ENCODE data around the gene HTR3C. TPM values are rescaled to one million over a fixed set of nuclear protein-coding genes. Genes with fewer than 3 reads are reported as not detected.
"Not testable (repeated sequence)": the region's sequence is repeated elsewhere in the genome, so short reads cannot be mapped to it uniquely, and the experiment has no call there.

The HTR3C gene
- total RNA-seq, 1 donor from 2014 or later = not detected

GRCh38 chr3:184040010-184040409 is 12.8 kb upstream of the HTR3C start:
- intact Hi-C loops (cut with micrococcal nuclease) = no loop called here
- DNase-seq (ENCODE audit: low spot score) = no peak
- no peak overlapping the region for H3K4me3 Mint-ChIP-seq
- no peaks in the 10 kb centered on the region for H3K4me1 Mint-ChIP-seq (ENCODE audit: low read depth)
- no peaks in the 10 kb centered on the region for H3K36me3 Mint-ChIP-seq (ENCODE audit: low read depth)
- H3K27ac Mint-ChIP-seq = no peak overlapping the region
- H3K9me3 Mint-ChIP-seq = no peaks in the 10 kb centered on the region
- H3K27me3 Mint-ChIP-seq (ENCODE audit: insufficient read depth) = peaks cover 4% of the 10 kb centered on the region

GRCh38 chr3:184042617-184043016 is 10.2 kb upstream of the HTR3C start:
- DNase-seq (ENCODE audit: low spot score) = no peak
- intact Hi-C loops (cut with micrococcal nuclease) = no loop called here
- Mint-ChIP-seq H3K27ac (no peak overlapping the region), H3K9me3 (no peaks in the 10 kb centered on the region), H3K36me3 (ENCODE audit: low read depth) (no peaks in the 10 kb centered on the region), H3K4me3 (no peak overlapping the region), H3K27me3 (ENCODE audit: insufficient read depth) (peaks cover 4% of the 10 kb centered on the region), H3K4me1 (ENCODE audit: low read depth) (no peaks in the 10 kb centered on the region)

GRCh38 chr3:184045995-184046394 is 6.9 kb upstream of the HTR3C start:
- intact Hi-C loops (cut with micrococcal nuclease) = no loop called here
- peaks cover 4% of the 10 kb centered on the region for H3K27me3 Mint-ChIP-seq (ENCODE audit: insufficient read depth)
- no peak overlapping the region for H3K4me3 Mint-ChIP-seq
- H3K27ac Mint-ChIP-seq = no peak overlapping the region
- no peaks in the 10 kb centered on the region for H3K9me3 Mint-ChIP-seq
- no peak for DNase-seq (ENCODE audit: low spot score)
- no peaks in the 10 kb centered on the region for H3K4me1 Mint-ChIP-seq (ENCODE audit: low read depth)
- H3K36me3 Mint-ChIP-seq (ENCODE audit: low read depth) = no peaks in the 10 kb centered on the region

GRCh38 chr3:184050217-184050847 is 2.5 kb upstream of the HTR3C start:
- Mint-ChIP-seq H3K27ac (no peak overlapping the region), H3K4me3 (no peak overlapping the region), H3K36me3 (ENCODE audit: low read depth) (no peaks in the 10 kb centered on the region), H3K4me1 (ENCODE audit: low read depth) (no peaks in the 10 kb centered on the region), H3K9me3 (no peaks in the 10 kb centered on the region), H3K27me3 (ENCODE audit: insufficient read depth) (peaks cover 6% of the 10 kb centered on the region)
- intact Hi-C loops (cut with micrococcal nuclease) = no loop called here
- no peak for DNase-seq (ENCODE audit: low spot score)

- Mint-ChIP-seq H3K4me1 (ENCODE audit: low read depth) (no peaks in the 10 kb centered on the region), H3K9me3 (no peaks in the 10 kb centered on the region), H3K36me3 (ENCODE audit: low read depth) (no peaks in the 10 kb centered on the region), H3K27me3 (ENCODE audit: insufficient read depth) (peaks cover 2% of the 10 kb centered on the region), H3K4me3 (no peak overlapping the region), H3K27ac (no peak overlapping the region)
- no peak for DNase-seq (ENCODE audit: low spot score)
- intact Hi-C loops (cut with micrococcal nuclease) = no loop called here
These were observed 5.2 kb downstream of the HTR3C start for GRCh38 chr3:184058029-184058428.

- Mint-ChIP-seq H3K27ac (no peak overlapping the region), H3K4me1 (ENCODE audit: low read depth) (no peaks in the 10 kb centered on the region), H3K9me3 (no peaks in the 10 kb centered on the region), H3K4me3 (no peak overlapping the region), H3K36me3 (ENCODE audit: low read depth) (no peaks in the 10 kb centered on the region), H3K27me3 (ENCODE audit: insufficient read depth) (peaks cover 5% of the 10 kb centered on the region)
- intact Hi-C loops (cut with micrococcal nuclease) = no loop called here
- no peak for DNase-seq (ENCODE audit: low spot score)
These were observed 6.6 kb downstream of the HTR3C start for GRCh38 chr3:184059424-184059823.

GRCh38 chr3:184062637-184063036 is 9.8 kb downstream of the HTR3C start:
- Mint-ChIP-seq H3K4me1 (ENCODE audit: low read depth) (no peaks in the 10 kb centered on the region), H3K4me3 (no peak overlapping the region), H3K27me3 (ENCODE audit: insufficient read depth) (peaks cover 5% of the 10 kb centered on the region), H3K27ac (no peak overlapping the region), H3K36me3 (ENCODE audit: low read depth) (no peaks in the 10 kb centered on the region), H3K9me3 (no peaks in the 10 kb centered on the region)
- intact Hi-C loops (cut with micrococcal nuclease) = no loop called here
- no peak for DNase-seq (ENCODE audit: low spot score)

GRCh38 chr3:184066211-184066610 is 13.4 kb downstream of the HTR3C start:
- peaks cover 6% of the 10 kb centered on the region for H3K27me3 Mint-ChIP-seq (ENCODE audit: insufficient read depth)
- H3K36me3 Mint-ChIP-seq (ENCODE audit: low read depth) = no peaks in the 10 kb centered on the region
- DNase-seq (ENCODE audit: low spot score) = no peak
- intact Hi-C loops (cut with micrococcal nuclease) = no loop called here
- peaks cover 6% of the 10 kb centered on the region for H3K9me3 Mint-ChIP-seq
- H3K4me3 Mint-ChIP-seq = no peak overlapping the region
- no peak overlapping the region for H3K27ac Mint-ChIP-seq
- no peaks in the 10 kb centered on the region for H3K4me1 Mint-ChIP-seq (ENCODE audit: low read depth)

GRCh38 chr3:184067573-184068055 is 14.8 kb downstream of the HTR3C start:
- intact Hi-C loops (cut with micrococcal nuclease) = no loop called here
- H3K9me3 Mint-ChIP-seq = peaks cover 6% of the 10 kb centered on the region
- H3K4me1 Mint-ChIP-seq (ENCODE audit: low read depth) = no peaks in the 10 kb centered on the region
- no peaks in the 10 kb centered on the region for H3K36me3 Mint-ChIP-seq (ENCODE audit: low read depth)
- no peak overlapping the region for H3K27ac Mint-ChIP-seq
- no peak for DNase-seq (ENCODE audit: low spot score)
- H3K27me3 Mint-ChIP-seq (ENCODE audit: insufficient read depth) = peaks cover 10% of the 10 kb centered on the region
- H3K4me3 Mint-ChIP-seq = no peak overlapping the region

GRCh38 chr3:184068344-184068743 is 15.5 kb downstream of the HTR3C start:
- peaks cover 6% of the 10 kb centered on the region for H3K9me3 Mint-ChIP-seq
- H3K4me3 Mint-ChIP-seq = no peak overlapping the region
- H3K27me3 Mint-ChIP-seq (ENCODE audit: insufficient read depth) = peaks cover 10% of the 10 kb centered on the region
- no peak overlapping the region for H3K27ac Mint-ChIP-seq
- intact Hi-C loops (cut with micrococcal nuclease) = no loop called here
- no peak for DNase-seq (ENCODE audit: low spot score)
- no peaks in the 10 kb centered on the region for H3K4me1 Mint-ChIP-seq (ENCODE audit: low read depth)
- no peaks in the 10 kb centered on the region for H3K36me3 Mint-ChIP-seq (ENCODE audit: low read depth)

GRCh38 chr3:184071142-184071541 is 18.3 kb downstream of the HTR3C start:
- peaks cover 12% of the 10 kb centered on the region for H3K27me3 Mint-ChIP-seq (ENCODE audit: insufficient read depth)
- intact Hi-C loops (cut with micrococcal nuclease); H3K9me3 Mint-ChIP-seq; H3K4me1 Mint-ChIP-seq (ENCODE audit: low read depth); DNase-seq (ENCODE audit: low spot score); H3K36me3 Mint-ChIP-seq (ENCODE audit: low read depth); H3K4me3 Mint-ChIP-seq; H3K27ac Mint-ChIP-seq: not testable (repeated sequence)

- DNase-seq (ENCODE audit: low spot score) = no peak
- intact Hi-C loops (cut with micrococcal nuclease) = no loop called here
These were observed 20.8 kb downstream of the HTR3C start for GRCh38 chr3:184073621-184074020.

GRCh38 chr3:184075901-184076300 is 23.1 kb downstream of the HTR3C start:
- no peak for DNase-seq (ENCODE audit: low spot score)
- intact Hi-C loops (cut with micrococcal nuclease) = no loop called here
- H3K4me1 Mint-ChIP-seq (ENCODE audit: low read depth) = no peaks in the 10 kb centered on the region
- H3K9me3 Mint-ChIP-seq = peaks cover 3% of the 10 kb centered on the region
- H3K36me3 Mint-ChIP-seq (ENCODE audit: low read depth) = no peaks in the 10 kb centered on the region
- H3K27ac Mint-ChIP-seq = no peak overlapping the region
- H3K27me3 Mint-ChIP-seq (ENCODE audit: insufficient read depth) = peaks cover 10% of the 10 kb centered on the region
- no peak overlapping the region for H3K4me3 Mint-ChIP-seq

More at GRCh38 chr3:184073621-184074020, 20.8 kb downstream of the HTR3C start:
- Mint-ChIP-seq H3K36me3 (ENCODE audit: low read depth) (no peaks in the 10 kb centered on the region), H3K27me3 (ENCODE audit: insufficient read depth) (peaks cover 12% of the 10 kb centered on the region), H3K4me1 (ENCODE audit: low read depth) (no peaks in the 10 kb centered on the region), H3K27ac (no peak overlapping the region), H3K4me3 (no peak overlapping the region), H3K9me3 (peaks cover 6% of the 10 kb centered on the region)

GRCh38 chr3:184077881-184078280 is 25.0 kb downstream of the HTR3C start:
- DNase-seq (ENCODE audit: low spot score) = no peak
- no peaks in the 10 kb centered on the region for H3K4me1 Mint-ChIP-seq (ENCODE audit: low read depth)
- H3K27me3 Mint-ChIP-seq (ENCODE audit: insufficient read depth) = peaks cover 5% of the 10 kb centered on the region
- no peaks in the 10 kb centered on the region for H3K9me3 Mint-ChIP-seq
- H3K4me3 Mint-ChIP-seq = no peak overlapping the region
- H3K36me3 Mint-ChIP-seq (ENCODE audit: low read depth) = no peaks in the 10 kb centered on the region
- H3K27ac Mint-ChIP-seq = no peak overlapping the region
- intact Hi-C loops (cut with micrococcal nuclease) = no loop called here
